ENCODE results near the gene KRT85. TPM values are rescaled to one million over a fixed set of nuclear protein-coding genes. Genes with fewer than 3 reads are reported as not detected.

KRT85 gene
- total and polyA plus RNA-seq, 2 donors from 2014 or later: 0.58 TPM; not detected in 1

DNA sequence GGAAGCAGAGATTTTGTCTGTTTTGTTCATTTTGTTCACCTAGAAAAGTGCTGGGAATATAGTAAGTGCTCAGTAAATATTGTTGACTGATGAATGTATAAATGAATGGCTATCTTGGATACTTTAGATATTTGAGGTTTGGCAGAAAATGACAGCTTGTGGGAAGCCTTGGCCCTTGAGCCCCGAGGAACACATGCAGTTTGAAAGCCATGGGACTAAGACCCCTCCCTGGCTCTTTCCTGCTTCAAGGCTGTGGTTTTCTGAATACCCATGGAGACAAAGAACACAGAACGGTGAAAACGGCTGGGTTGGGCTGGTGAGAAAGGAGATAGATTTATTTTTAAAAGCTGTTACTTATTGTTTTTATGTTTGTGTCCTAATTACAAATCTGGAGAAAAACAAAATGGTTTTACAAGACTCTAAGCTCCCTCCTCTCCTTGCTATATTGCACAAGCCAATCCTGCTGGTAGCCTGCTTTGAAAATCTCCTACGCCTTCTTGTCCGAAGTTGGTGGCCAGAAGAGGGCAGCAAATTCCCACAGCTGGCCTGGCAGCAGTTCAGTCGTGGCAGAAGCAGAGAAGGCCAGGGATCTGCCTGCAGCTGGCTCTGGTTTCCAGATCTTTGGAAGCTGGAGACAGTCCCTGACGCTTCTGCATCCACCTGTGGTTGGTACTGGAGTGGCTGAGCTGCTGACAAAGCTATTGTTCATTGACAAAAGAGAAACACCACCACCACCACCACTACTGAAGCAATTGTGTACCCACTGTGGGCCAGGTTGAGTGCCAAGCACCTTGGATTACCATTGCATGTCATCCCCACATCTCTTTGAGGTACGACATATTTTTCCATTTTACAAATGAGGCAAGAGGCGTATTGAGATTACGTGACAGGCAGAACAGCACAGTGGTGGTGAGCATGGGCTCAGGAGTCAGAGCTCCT lies 5.2 kb upstream of the KRT85 start:
- FAIRE-seq (peak; percentile 91), DNase-seq (peak; percentile 88 to 92 (median 88))
- H3K9me3 ChIP-seq (ENCODE audit: control insufficient read depth in 2 of 3, insufficient read depth in 1 of 3, low read length in 3 of 3): peaks cover 0 to 3% (median 0%) of the 10 kb centered on the region in 3 donors
- no peaks in the 10 kb centered on the region for H3K36me3 ChIP-seq (ENCODE audit: control insufficient read depth in 2 of 3, insufficient read depth in 3 of 3, low read length in 3 of 3)
- H3K9ac ChIP-seq (ENCODE audit: low read length in 3 of 3): no peak overlapping the region
- H3K27ac ChIP-seq (ENCODE audit: low read depth in 2 of 2, low read length in 2 of 2): no peak overlapping the region
- no peaks in the 10 kb centered on the region for H3K27me3 ChIP-seq (ENCODE audit: control insufficient read depth, insufficient read depth, low read length)
- H3K4me3 ChIP-seq (ENCODE audit: low read length in 3 of 3): no peak overlapping the region
- TF ChIP-seq, protein P1, sequence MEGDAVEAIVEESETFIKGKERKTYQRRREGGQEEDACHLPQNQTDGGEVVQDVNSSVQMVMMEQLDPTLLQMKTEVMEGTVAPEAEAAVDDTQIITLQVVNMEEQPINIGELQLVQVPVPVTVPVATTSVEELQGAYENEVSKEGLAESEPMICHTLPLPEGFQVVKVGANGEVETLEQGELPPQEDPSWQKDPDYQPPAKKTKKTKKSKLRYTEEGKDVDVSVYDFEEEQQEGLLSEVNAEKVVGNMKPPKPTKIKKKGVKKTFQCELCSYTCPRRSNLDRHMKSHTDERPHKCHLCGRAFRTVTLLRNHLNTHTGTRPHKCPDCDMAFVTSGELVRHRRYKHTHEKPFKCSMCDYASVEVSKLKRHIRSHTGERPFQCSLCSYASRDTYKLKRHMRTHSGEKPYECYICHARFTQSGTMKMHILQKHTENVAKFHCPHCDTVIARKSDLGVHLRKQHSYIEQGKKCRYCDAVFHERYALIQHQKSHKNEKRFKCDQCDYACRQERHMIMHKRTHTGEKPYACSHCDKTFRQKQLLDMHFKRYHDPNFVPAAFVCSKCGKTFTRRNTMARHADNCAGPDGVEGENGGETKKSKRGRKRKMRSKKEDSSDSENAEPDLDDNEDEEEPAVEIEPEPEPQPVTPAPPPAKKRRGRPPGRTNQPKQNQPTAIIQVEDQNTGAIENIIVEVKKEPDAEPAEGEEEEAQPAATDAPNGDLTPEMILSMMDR (IDR thresholded peaks at IDR 0.05; ENCODE audit: borderline replicate concordance, extremely low read depth, insufficient read depth): peak; percentile 93
- intact Hi-C loops (cut with DNase I): loop anchor here (10.0 kb wide), 1 partner anchor 502 kb away; no protein-coding TSS in a partner anchor
- H3K4me1 ChIP-seq (ENCODE audit: control insufficient read depth in 2 of 3, insufficient read depth in 2 of 3, low read depth in 1 of 3, low read length in 3 of 3): peaks cover 0 to 11% (median 10%) of the 10 kb centered on the region in 3 donors

DNA sequence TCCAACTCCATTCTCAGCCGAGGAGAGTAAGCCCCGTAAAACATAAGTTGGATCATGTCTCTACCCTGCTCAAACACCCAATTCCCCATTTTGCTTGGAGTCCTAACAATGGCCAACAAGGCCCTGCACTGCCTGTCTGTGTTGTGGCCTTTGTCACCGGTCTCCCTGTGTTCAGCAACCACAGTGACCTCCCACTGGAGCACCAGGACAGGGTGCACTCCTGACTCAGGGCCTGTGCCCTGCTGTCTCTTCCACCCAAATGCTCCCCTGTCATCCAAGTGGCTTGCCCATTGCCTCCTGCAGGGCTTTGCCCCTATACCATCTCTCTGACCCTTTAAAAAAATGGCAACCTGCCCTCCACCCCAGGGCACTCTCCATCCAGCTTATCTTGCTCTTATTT lies 4.4 kb upstream of the KRT85 start:
- intact Hi-C loops (cut with DNase I): loop anchor here (10.0 kb wide), 1 partner anchor 503 kb away; no protein-coding TSS in a partner anchor

DNA sequence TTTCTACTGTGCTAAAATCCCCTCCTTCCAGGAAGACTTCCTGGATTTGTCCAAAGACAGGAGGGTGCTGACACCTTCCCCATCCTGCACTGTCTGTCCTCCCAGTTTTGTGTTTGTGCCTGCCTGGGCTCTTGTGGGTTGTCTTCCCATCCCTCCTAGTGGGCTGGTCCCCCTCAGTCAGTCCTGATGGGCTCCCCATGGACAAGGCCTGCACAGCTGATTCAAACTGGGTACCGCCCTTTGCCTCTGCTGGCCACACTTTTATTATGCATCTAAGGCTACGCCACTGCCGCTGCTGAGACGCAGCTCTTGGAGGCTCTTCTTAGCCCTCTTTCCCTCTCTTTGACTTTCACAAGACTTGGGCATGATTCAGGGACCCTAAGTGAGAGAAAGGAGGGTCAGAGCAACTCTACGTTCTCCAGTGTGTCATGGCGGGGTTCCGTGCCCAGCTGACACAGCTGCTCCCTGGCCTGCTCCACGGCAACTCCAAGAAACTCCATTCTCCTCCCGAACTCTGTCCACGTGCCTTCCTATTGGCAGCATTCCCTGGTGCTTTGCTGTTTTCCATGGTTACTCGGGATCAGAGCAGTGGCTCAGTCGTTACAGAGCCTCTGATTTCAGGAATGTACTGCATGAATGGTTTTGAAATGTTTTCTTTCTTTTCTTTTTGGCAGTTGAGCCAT lies 3.8 kb upstream of the KRT85 start:
- intact Hi-C loops (cut with DNase I): loop anchor here (10.0 kb wide), 1 partner anchor 504 kb away; no protein-coding TSS in a partner anchor
- Histone ChIP-seq H3K27me3 (ENCODE audit: control insufficient read depth, insufficient read depth, low read length) (no peaks in the 10 kb centered on the region), H3K36me3 (ENCODE audit: control insufficient read depth in 2 of 3, insufficient read depth in 3 of 3, low read length in 3 of 3) (no peaks in the 10 kb centered on the region), H3K9me3 (ENCODE audit: control insufficient read depth in 2 of 3, insufficient read depth in 1 of 3, low read length in 3 of 3) (peaks cover 0 to 3% (median 0%) of the 10 kb centered on the region in 3 donors), H3K27ac (ENCODE audit: low read depth in 2 of 2, low read length in 2 of 2) (peak overlapping the region in 1 of 2 donors; percentile 21), H3K4me1 (ENCODE audit: control insufficient read depth in 2 of 3, insufficient read depth in 2 of 3, low read depth in 1 of 3, low read length in 3 of 3) (peaks cover 0 to 11% (median 10%) of the 10 kb centered on the region in 3 donors), H3K4me3 (ENCODE audit: low read length in 3 of 3) (no peak overlapping the region), H3K9ac (ENCODE audit: low read length in 3 of 3) (no peak overlapping the region)
- FAIRE-seq (no peak), DNase-seq (peak in 4 of 5 donors; percentile 33 to 84 (median 58))
- TF ChIP-seq, protein P1 (IDR thresholded peaks at IDR 0.05; ENCODE audit: borderline replicate concordance, extremely low read depth, insufficient read depth): no peak

More for the DNA sequence above, 4.4 kb upstream of the KRT85 start:
- H3K27ac ChIP-seq (ENCODE audit: low read depth in 2 of 2, low read length in 2 of 2): no peak overlapping the region
- FAIRE-seq (no peak), DNase-seq (no peak)
- H3K27me3 ChIP-seq (ENCODE audit: control insufficient read depth, insufficient read depth, low read length): no peaks in the 10 kb centered on the region
- TF ChIP-seq, protein P1 (IDR thresholded peaks at IDR 0.05; ENCODE audit: borderline replicate concordance, extremely low read depth, insufficient read depth): no peak
- H3K4me3 ChIP-seq (ENCODE audit: low read length in 3 of 3): no peak overlapping the region
- peaks cover 0 to 11% (median 10%) of the 10 kb centered on the region in 3 donors for H3K4me1 ChIP-seq (ENCODE audit: control insufficient read depth in 2 of 3, insufficient read depth in 2 of 3, low read depth in 1 of 3, low read length in 3 of 3)
- H3K9ac ChIP-seq (ENCODE audit: low read length in 3 of 3): no peak overlapping the region
- no peaks in the 10 kb centered on the region for H3K36me3 ChIP-seq (ENCODE audit: control insufficient read depth in 2 of 3, insufficient read depth in 3 of 3, low read length in 3 of 3)
- peaks cover 0 to 3% (median 0%) of the 10 kb centered on the region in 3 donors for H3K9me3 ChIP-seq (ENCODE audit: control insufficient read depth in 2 of 3, insufficient read depth in 1 of 3, low read length in 3 of 3)

Data from kidney (tissue), 14 donors.